Activated naive CD4-positive, alpha-beta T cell treated with Interleukin-2 at 50 U/mL for 16 hours (primary cell): Measurements from ENCODE around the gene GAB4.
"Not testable (repeated sequence)": the region's sequence is repeated elsewhere in the genome, so short reads cannot be mapped to it uniquely, and the experiment has no call there.

Experiments used
- DNase-seq: peaks from one replicate; pipeline ENCODE4 v3.0.0-alpha.2; 2020

The GAB4 gene, protein sequence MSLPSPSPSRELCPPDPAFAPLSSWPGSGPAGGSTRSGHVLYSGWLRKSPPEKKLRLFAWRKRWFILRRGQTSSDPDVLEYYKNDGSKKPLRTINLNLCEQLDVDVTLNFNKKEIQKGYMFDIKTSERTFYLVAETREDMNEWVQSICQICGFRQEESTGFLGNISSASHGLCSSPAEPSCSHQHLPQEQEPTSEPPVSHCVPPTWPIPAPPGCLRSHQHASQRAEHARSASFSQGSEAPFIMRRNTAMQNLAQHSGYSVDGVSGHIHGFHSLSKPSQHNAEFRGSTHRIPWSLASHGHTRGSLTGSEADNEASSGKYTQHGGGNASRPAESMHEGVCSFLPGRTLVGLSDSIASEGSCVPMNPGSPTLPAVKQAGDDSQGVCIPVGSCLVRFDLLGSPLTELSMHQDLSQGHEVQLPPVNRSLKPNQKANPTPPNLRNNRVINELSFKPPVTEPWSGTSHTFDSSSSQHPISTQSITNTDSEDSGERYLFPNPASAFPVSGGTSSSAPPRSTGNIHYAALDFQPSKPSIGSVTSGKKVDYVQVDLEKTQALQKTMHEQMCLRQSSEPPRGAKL

GRCh38 chr22:17007852-17008731, at the start of gene GAB4:
Gene GAB4 (minus strand): TSS chr22:17008222. CDS start chr22:17008114, 108 bp downstream.
- no peak for DNase-seq

DNA sequence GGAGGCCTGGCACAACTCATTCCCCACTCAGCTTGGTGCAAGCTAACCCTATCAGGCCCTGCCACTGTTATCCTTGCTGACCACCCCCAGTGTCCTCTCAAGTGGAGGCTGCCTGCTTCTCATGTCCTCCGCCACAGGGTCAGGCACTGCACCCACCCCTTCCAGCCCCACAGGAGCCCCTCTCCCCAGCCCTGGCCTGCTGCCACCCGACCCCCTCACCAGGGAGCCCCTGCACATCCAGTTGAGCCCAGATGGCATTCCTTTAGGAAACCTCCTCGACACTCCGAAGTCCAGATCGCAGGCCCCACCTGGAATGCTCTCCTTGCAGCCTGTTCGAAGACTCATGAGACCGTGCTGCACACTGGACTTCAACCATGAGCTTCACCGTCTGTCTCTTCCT, 48.8 kb upstream of the GAB4 start:
- DNase-seq, result no peak

GRCh38 chr22:17056058-17056457, 48.0 kb upstream of the GAB4 start:
- DNase-seq, result no peak

GRCh38 chr22:17047656-17048055, 39.6 kb upstream of the GAB4 start:
- no peak for DNase-seq

DNA sequence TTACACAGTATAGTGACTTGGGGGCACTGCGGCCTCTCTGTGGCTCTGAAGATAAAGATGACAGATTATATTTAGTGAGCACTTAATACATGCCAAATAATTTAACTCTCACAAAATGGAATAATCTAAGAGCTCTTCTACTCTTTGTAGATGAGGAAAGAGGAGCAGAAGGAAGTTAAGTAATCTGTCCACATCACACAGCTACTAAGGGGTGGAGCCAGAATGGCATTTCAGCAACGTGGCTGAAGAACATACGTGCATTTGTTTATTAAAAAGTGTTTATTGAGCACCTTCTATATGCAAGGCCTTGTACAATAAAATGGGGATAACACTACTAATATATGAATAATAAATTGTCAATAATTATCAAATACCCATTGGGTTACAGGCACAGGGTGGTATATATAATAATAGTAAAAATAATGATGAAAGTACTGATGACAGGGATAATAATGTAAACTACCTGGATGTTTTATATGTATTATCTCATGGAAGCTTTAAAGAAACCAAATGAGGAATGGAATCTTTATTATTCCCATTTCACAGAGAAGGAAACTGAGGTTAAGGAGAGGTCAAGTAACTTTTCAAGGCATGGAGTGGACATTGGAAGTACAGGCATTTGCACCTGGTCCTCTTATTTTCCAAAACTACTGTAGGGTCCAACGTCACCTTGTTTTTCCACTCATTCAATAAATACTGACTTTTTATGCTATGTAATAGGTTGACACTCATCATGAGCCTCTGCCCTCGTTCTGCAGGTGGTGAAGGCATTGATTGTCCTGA, 38.7 kb upstream of the GAB4 start:
- no peak for DNase-seq

GRCh38 chr22:17043521-17043920, 35.5 kb upstream of the GAB4 start:
- no peak for DNase-seq

GRCh38 chr22:17036842-17037711, 29.1 kb upstream of the GAB4 start:
- not testable (repeated sequence) for DNase-seq

GRCh38 chr22:17035976-17036841, 28.2 kb upstream of the GAB4 start:
- DNase-seq, result not testable (repeated sequence)

DNA sequence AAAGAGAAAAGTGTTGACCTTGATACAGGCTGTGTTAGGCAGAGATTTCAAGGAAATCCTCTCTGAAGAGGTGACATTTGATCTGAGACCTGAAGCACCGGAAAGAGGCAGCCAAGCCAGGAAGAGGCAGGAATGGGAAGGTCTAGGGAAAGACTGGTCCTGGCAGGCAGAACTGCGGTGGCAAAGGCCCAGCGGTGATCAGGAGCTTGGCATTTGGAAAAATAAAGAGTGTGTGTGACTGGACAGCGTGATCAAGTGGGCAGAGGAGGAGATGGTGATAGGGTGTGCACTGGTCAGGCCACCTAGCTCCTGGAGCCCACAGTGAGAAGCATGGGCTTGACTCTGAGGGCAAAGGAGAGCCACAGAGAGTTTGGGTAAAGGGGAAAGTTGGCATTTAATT, 27.2 kb upstream of the GAB4 start:
- DNase-seq, result no peak

GRCh38 chr22:17034532-17034931, 26.5 kb upstream of the GAB4 start:
- not testable (repeated sequence) for DNase-seq

GRCh38 chr22:17032277-17032676, 24.3 kb upstream of the GAB4 start:
- not testable (repeated sequence) for DNase-seq

GRCh38 chr22:17024380-17024779, 16.4 kb upstream of the GAB4 start:
- not testable (repeated sequence) for DNase-seq

DNA sequence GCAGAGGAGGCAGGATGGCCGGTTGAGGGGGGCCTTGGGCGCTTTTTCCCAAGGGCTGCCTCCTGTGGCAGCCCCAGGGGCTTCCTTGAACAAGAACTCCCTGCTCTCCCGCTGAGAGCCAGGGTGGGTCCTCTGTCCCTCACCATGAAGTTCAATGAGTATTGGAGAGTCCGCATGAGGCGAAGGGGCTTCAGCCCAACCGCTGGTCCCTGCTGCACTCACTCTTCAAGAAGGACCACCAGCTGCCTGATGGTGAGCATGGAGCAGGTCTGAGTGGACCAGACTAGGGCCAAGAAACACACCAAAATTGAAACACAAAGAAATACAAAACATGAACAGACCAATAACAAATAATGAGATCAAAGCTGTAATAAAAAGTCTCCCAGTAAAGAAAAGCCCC, 7.5 kb upstream of the GAB4 start:
- not testable (repeated sequence) for DNase-seq

GRCh38 chr22:17014101-17014440, 6.0 kb upstream of the GAB4 start:
- not testable (repeated sequence) for DNase-seq

DNA sequence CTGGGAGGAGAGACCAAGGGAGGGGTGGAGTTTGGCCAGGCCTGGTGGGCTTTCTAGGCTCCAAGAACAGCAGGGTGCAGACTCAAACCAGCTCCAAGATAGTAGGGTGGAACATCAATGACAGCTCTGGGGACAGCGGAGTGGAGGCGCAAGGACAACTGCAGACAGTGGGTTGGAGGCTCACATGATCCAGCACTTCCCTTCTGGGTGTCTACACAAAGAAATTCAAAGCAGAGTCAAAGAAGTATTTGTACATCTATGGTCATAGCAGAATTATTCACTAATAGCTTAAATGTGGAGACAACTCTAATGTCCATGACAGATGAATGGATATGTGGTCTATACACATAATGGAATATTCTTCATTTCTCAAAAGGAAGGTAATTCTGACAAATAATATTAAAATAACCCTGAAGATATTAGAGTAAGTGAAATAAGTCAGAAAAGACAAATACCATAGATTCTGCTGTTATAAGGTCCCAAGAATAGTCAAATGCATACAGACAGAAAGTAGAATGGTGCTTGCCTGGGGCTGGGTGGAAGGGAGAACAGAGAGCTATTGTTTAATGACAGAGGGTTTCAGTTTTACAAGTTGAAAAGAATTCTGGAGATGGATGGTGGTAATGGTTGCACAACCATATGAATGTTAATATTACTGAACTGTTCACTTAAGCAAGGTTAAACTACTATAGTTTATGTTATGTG, 5.5 kb upstream of the GAB4 start:
- DNase-seq, result no peak

DNA sequence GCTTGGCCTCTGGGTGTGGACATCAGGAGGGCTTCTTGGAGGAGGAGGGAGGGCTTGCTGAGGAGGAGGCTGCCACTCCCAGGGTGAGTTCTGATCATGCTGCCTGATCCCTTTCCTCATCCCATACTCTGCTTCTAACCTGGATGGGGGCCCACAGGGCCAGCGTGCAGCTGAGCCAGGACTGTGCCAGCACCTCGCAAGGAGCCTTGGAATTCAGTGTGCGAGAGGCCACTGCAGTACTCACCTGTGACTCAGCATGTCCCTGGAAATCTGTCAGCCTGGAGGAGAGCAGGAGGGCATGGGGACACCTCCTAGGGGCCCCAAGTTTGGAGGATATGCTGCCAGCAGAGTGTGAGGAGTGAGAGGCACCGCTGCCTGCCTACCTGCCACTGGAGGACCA, 4.2 kb upstream of the GAB4 start:
- no peak for DNase-seq

- no peak for DNase-seq
Measured at GRCh38 chr22:17009640-17010291, 1.7 kb upstream of the GAB4 start.

DNA sequence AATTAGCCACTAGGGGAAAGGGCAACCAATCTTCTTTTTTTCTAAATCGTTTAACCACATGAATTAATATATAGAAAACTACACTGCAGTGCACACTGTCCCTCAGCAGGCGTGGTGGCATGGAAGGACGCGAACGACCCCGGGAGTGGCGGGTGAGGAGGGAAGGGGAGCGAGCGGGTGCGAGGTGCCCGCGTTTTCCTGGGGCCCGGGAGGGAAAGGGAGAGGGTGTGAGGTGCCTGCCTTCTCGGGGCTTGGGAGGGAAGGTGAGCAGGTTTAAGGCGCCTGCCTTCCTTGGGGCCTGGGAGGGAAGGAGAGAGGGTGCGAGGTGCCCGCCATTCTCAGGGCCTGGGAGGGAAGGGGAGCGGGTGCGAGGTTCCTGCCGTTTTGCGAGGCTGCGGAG, 765 bp downstream of the GAB4 start:
- no peak for DNase-seq

DNA sequence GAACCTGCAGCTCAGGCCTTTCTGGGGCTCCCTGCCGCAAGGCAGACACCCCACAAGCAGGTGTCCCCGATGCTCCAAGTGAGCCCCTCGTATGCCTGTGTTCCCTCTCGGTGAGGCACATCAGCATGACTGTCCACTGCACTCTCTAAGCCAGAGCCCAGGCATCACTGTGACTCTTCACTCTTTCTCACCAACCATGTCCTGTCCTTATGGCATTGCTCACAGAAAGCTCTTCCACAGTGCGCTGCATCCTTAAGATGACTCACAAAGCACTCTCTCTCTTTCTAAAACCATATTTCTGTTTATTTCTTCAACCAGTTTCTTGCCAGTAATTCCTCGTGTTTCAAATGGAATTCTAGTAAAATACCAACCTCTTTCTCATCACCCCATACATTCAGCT, 18.1 kb downstream of the GAB4 start:
- no peak for DNase-seq

DNA sequence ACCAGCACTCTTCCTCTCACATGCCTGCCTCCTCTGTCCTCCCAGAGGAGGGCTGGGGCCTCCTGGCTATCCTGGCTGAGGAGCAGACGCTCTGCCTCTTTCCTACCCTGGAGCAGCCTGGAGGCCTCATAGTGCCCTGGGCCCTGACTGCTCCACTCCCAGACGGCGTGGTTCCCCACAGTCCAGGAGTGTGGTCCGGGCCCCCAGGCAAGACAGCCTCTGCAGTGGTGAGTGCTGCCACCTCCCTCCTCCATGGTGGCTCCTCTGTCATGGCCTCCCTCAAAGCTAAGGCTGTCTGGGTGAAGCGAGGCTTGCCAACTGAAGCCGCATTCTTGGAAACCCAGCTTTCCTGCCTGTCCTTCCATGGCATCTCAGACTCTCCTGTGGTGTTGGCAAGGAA, 19.8 kb downstream of the GAB4 start:
- DNase-seq, result no peak
